CD4-positive, CD25-positive, alpha-beta regulatory T cell (primary cell): ENCODE data around the gene CAPN14. TPM values are rescaled to one million over a fixed set of nuclear protein-coding genes. Genes with fewer than 3 reads are reported as not detected.

Experiments
- ATAC-seq, 2 donors: fragments of 150-1000 bp; cut with Tn5 transposase; one replicate each; pipeline ENCODE4 v1.10.0; 2021; ENCODE audit warnings: low read depth in 2 of 2, moderate number of reproducible peaks in 2 of 2, moderate library complexity in 1 of 2
- DNase-seq, 3 donors: peaks; one replicate each; pipeline versions ENCODE4 v3.0.0 to v3.0.0-alpha.2; 2012 to 2022; ENCODE audit warnings: mixed read lengths in 1 of 3
- H3K27ac ChIP-seq: one replicate; pipeline ENCODE4 v1.7.0; 2013; ENCODE audit warnings: mild to moderate bottlenecking, low read length; ENCODE audit not compliant: insufficient read depth, poor library complexity, severe bottlenecking
- H3K27me3 ChIP-seq: one replicate; pipeline ENCODE4 v1.7.0; 2013; ENCODE audit warnings: low read length; ENCODE audit not compliant: control insufficient read depth, insufficient read depth
- H3K36me3 ChIP-seq: one replicate; pipeline ENCODE4 v1.7.0; 2013; ENCODE audit warnings: mild to moderate bottlenecking, low read length, moderate library complexity; ENCODE audit not compliant: control insufficient read depth, insufficient read depth
- H3K4me1 ChIP-seq: 2 replicates; pipeline ENCODE4 v1.7.0; 2013; ENCODE audit warnings: mild to moderate bottlenecking, low read length; ENCODE audit not compliant: insufficient read depth, control insufficient read depth, poor library complexity, severe bottlenecking
- H3K4me3 ChIP-seq: one replicate; pipeline ENCODE4 v1.7.0; 2013; ENCODE audit warnings: low read depth, mild to moderate bottlenecking, low read length, moderate library complexity
- H3K9me3 ChIP-seq, 2 experiments: 1 replicate in 1 of 2; 2 replicates in 1 of 2; pipeline ENCODE4 v1.7.0; 2013; ENCODE audit warnings: low read length in 2 of 2, mild to moderate bottlenecking in 1 of 2, moderate library complexity in 1 of 2; ENCODE audit not compliant: control insufficient read depth in 2 of 2
- H3K27ac Mint-ChIP-seq, 3 donors: one replicate each; pipeline ENCODE4 v1.8.0; 2020 to 2022; ENCODE audit warnings: mild to moderate bottlenecking in 3 of 3, mixed read lengths in 3 of 3, moderate library complexity in 2 of 3
- H3K27me3 Mint-ChIP-seq: one replicate; pipeline ENCODE4 v1.8.0; 2022; ENCODE audit warnings: mild to moderate bottlenecking, mixed read lengths
- H3K36me3 Mint-ChIP-seq: one replicate; pipeline ENCODE4 v1.8.0; 2020; ENCODE audit warnings: mixed read lengths
- H3K4me1 Mint-ChIP-seq, 4 donors: one replicate each; pipeline ENCODE4 v1.8.0; 2020 to 2022; ENCODE audit warnings: mixed read lengths in 4 of 4, mild to moderate bottlenecking in 1 of 4
- H3K4me3 Mint-ChIP-seq, 4 donors: one replicate each; pipeline ENCODE4 v1.8.0; 2020 to 2022; ENCODE audit warnings: mild to moderate bottlenecking in 4 of 4, mixed read lengths in 4 of 4, moderate library complexity in 3 of 4
- H3K9me3 Mint-ChIP-seq, 7 donors: one replicate each; pipeline ENCODE4 v1.8.0; 2020 to 2022; ENCODE audit warnings: mixed read lengths in 7 of 7, mild to moderate bottlenecking in 3 of 7, moderate library complexity in 2 of 7
- polyA plus RNA-seq, 4 donors: library from polyadenylated mRNA; unstranded; fragments of 300-500 nt; fragmentation: Illumina TruSeq; gene quantifications; one replicate each; pipeline ENCODE4 v1.2.3, GENCODE V29; 2021
- total RNA-seq: library from RNA; stranded (reverse); gene quantifications from one replicate; pipeline ENCODE4 v1.2.3, GENCODE V29; 2022

Gene CAPN14
- total and polyA plus RNA-seq, 5 donors from 2014 or later, result 0.08 to 0.20 (median 0.10) TPM; not detected in 2

DNA sequence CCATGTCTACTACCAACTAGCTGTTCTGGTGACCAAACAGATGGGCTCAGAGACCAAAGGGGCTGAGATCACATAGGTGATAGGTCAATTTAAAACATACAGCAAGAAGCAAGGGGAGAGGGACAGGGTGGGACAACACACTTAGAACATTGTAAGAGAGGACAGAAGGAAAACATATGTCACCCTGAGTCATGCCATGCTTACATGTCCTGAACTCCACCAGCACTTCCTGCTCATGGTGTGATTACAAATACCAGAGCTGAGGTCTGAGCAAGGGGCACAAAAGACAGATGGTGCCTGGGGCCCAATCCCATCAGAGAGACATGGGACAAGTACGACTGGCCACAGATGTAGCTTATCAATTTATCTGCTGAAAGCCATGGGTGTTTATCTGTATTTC, 50.4 kb downstream of the CAPN14 start:
- Histone ChIP-seq H3K4me1 (no peaks in the 10 kb centered on the region), H3K27ac (no peak overlapping the region), H3K36me3 (no peaks in the 10 kb centered on the region), H3K27me3 (no peaks in the 10 kb centered on the region), H3K4me3 (no peak overlapping the region), H3K9me3 (no peaks in the 10 kb centered on the region)
- Mint-ChIP-seq H3K9me3 (no peaks in the 10 kb centered on the region), H3K27ac (peak overlapping the region in 1 of 3 donors; percentile 8), H3K27me3 (peaks cover 27% of the 10 kb centered on the region), H3K36me3 (no peaks in the 10 kb centered on the region), H3K4me3 (no peak overlapping the region), H3K4me1 (peaks cover 0 to 3% (median 0%) of the 10 kb centered on the region in 4 donors)
- ATAC-seq (no peak), DNase-seq (no peak)

DNA sequence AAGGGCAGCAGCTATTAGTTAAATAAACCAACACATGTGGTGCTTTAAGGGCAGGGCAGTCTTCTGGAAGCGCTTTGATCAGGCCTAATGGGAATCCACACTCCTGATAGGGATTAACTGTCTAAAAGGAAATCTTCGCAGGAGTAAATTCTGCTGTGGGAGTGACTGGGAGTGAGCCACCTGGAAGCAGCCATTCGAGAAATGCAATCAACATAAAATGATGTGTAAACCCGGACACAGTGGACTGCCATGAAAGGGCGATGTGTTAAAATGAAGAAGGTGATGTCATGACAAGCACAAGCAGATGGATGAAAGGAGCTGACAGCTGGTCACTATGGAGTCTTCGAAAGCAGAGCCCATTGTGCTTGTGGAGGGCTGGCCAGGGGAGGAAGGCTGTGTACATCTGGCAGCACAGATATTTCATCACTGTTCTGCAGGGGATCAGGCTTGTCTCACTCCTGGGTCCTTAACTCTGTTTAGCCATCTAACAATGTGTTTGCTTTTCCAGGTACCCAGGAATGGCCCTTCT, 54.2 kb downstream of the CAPN14 start:
- Histone ChIP-seq H3K4me1 (no peaks in the 10 kb centered on the region), H3K4me3 (no peak overlapping the region), H3K9me3 (no peaks in the 10 kb centered on the region), H3K27ac (no peak overlapping the region), H3K27me3 (peaks cover 4% of the 10 kb centered on the region), H3K36me3 (no peaks in the 10 kb centered on the region)
- Mint-ChIP-seq H3K4me1 (peaks cover 0 to 3% (median 0%) of the 10 kb centered on the region in 4 donors), H3K36me3 (no peaks in the 10 kb centered on the region), H3K27ac (no peak overlapping the region), H3K9me3 (no peaks in the 10 kb centered on the region), H3K27me3 (peaks cover 13% of the 10 kb centered on the region), H3K4me3 (no peak overlapping the region)
- DNase-seq (no peak), ATAC-seq (no peak)

DNA sequence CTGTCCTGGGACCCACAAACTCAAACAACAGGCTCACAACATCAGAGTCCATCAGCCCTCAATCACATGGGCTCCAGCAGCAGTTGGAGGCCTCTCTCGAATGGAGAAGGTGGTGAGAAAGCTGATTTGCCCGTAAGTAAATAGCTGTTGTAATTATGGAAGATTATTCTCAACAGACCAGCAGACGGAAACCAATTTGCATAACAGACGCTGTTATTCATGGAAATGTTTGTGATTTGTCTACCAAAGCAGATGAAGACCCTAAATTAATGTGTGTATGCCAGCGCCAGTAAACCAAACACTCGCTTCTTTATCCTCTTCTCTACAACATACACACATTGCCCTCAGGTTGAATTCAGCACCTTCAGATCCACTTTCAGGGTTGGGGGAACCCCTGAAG, 55.7 kb downstream of the CAPN14 start:
- Histone ChIP-seq H3K9me3 (no peaks in the 10 kb centered on the region), H3K27me3 (peaks cover 4% of the 10 kb centered on the region), H3K4me3 (no peak overlapping the region), H3K36me3 (no peaks in the 10 kb centered on the region), H3K27ac (no peak overlapping the region), H3K4me1 (no peaks in the 10 kb centered on the region)
- Mint-ChIP-seq H3K27ac (no peak overlapping the region), H3K27me3 (peaks cover 7% of the 10 kb centered on the region), H3K9me3 (no peaks in the 10 kb centered on the region), H3K36me3 (no peaks in the 10 kb centered on the region), H3K4me1 (peaks cover 0 to 3% (median 0%) of the 10 kb centered on the region in 4 donors), H3K4me3 (no peak overlapping the region)
- DNase-seq (no peak), ATAC-seq (no peak)

DNA sequence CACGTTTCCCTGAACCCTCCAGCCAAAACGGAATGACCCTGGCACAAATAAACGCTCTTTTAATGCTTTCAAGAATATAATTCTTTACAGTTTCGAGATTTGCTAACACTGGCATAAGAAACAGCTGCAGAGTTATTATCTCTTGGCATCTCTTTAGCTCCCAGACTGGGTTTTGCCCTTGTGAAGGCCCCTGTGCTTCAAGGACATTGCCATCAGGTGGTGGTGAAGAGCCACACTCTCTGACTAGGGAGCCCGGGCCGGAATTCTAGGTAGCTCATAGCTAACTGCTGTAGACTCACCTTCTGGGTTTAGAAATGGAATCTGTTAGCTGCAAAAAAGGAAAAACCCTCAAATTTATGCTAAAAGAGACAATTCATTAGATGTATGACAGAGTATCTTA, 65.8 kb downstream of the CAPN14 start:
- Histone ChIP-seq H3K27ac (no peak overlapping the region), H3K4me1 (no peaks in the 10 kb centered on the region), H3K9me3 (no peaks in the 10 kb centered on the region), H3K4me3 (no peak overlapping the region), H3K27me3 (peaks cover 8% of the 10 kb centered on the region), H3K36me3 (no peaks in the 10 kb centered on the region)
- H3K27me3 Mint-ChIP-seq, result peaks cover 12% of the 10 kb centered on the region
- H3K27ac Mint-ChIP-seq, result no peak overlapping the region
- no peaks in the 10 kb centered on the region for H3K4me1 Mint-ChIP-seq
- no peak overlapping the region for H3K4me3 Mint-ChIP-seq
- no peaks in the 10 kb centered on the region for H3K36me3 Mint-ChIP-seq
- H3K9me3 Mint-ChIP-seq, result peaks cover 0 to 2% (median 0%) of the 10 kb centered on the region in 7 donors
- no peak for DNase-seq
- no peak for ATAC-seq

DNA sequence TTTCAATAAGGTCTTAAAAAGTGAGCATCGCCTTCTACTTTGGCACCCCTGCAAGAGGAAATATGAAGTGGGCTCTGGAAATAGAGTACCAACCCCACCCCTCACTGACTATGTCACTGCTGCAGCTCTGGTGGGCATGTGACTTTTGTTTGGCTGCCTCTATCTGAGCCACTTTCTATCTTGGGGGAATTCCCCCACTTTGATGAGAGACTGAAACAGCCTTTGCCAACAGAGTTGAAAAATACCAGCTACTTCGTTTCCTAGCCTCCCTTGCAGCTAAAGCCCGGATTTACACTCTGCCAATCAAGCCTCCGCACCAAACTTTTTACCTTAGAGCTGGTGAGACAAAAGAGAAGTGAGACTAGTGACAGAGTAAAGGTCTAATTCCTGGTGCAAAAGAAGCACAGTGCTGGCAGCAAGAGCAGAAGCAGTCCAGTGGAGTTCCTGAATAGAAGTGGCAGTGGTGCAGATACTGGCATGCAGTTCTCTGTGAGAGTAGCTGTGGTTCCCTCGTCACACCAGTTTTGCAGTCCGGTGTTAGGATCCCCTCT, 67.1 kb downstream of the CAPN14 start:
- Mint-ChIP-seq H3K4me3 (no peak overlapping the region), H3K36me3 (no peaks in the 10 kb centered on the region), H3K27ac (no peak overlapping the region), H3K9me3 (peaks cover 0 to 2% (median 0%) of the 10 kb centered on the region in 7 donors), H3K4me1 (no peaks in the 10 kb centered on the region), H3K27me3 (peaks cover 15% of the 10 kb centered on the region)
- no peak for ATAC-seq
- DNase-seq, result no peak
- Histone ChIP-seq H3K4me3 (no peak overlapping the region), H3K4me1 (no peaks in the 10 kb centered on the region), H3K9me3 (no peaks in the 10 kb centered on the region), H3K36me3 (no peaks in the 10 kb centered on the region), H3K27me3 (peaks cover 5% of the 10 kb centered on the region), H3K27ac (no peak overlapping the region)

DNA sequence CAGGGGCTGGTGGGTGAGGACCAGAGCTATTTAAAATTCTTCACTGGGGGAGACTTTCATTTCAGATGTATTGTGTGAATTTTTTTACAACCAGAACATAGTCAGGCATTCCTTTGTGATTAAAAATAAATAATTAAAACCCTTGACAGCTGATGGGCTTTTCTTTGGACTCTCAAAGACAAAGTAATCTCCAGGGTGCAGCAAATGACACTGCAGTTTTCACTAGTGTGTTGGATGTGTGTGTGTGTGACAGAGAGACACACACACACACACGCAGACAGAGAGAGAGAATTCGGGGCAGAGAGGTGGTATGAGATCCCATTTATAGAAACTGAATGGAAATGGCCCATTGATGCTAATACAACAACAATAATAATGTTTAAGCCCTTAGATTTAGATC, 68.8 kb downstream of the CAPN14 start:
- no peak overlapping the region for H3K27ac Mint-ChIP-seq
- no peak for DNase-seq
- no peaks in the 10 kb centered on the region for H3K9me3 ChIP-seq
- no peak overlapping the region for H3K27ac ChIP-seq
- H3K9me3 Mint-ChIP-seq, result peaks cover 0 to 2% (median 0%) of the 10 kb centered on the region in 7 donors
- H3K27me3 ChIP-seq, result peaks cover 9% of the 10 kb centered on the region
- no peaks in the 10 kb centered on the region for H3K4me1 ChIP-seq
- no peaks in the 10 kb centered on the region for H3K36me3 Mint-ChIP-seq
- no peaks in the 10 kb centered on the region for H3K36me3 ChIP-seq
- H3K4me3 Mint-ChIP-seq, result no peak overlapping the region
- H3K4me3 ChIP-seq, result no peak overlapping the region
- H3K27me3 Mint-ChIP-seq, result peaks cover 15% of the 10 kb centered on the region
- H3K4me1 Mint-ChIP-seq, result no peaks in the 10 kb centered on the region
- no peak for ATAC-seq

DNA sequence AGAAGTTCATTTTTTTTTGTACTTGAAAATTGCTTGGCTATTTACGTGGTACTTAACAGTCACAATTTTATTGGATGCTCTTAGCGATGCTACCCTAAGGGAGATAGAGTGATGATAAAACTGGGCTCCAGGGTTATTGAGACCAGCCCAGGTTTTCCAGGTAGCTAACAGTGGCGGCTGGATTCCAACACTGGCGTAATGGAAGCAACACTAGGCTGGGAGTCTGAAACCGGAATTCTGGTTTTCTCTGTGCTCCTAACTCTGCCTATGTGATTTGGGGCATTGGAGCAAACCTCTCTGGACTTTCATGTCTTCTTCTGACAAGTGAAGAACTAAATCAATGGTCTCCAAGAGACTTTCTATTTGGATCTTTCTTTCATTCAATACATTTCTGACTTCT, 69.7 kb downstream of the CAPN14 start:
- H3K4me3 ChIP-seq, result no peak overlapping the region
- peaks cover 9% of the 10 kb centered on the region for H3K27me3 ChIP-seq
- H3K9me3 Mint-ChIP-seq, result peaks cover 0 to 2% (median 0%) of the 10 kb centered on the region in 7 donors
- H3K4me1 ChIP-seq, result no peaks in the 10 kb centered on the region
- ATAC-seq (no peak), DNase-seq (no peak)
- no peaks in the 10 kb centered on the region for H3K36me3 Mint-ChIP-seq
- no peak overlapping the region for H3K4me3 Mint-ChIP-seq
- no peaks in the 10 kb centered on the region for H3K9me3 ChIP-seq
- H3K27ac Mint-ChIP-seq, result no peak overlapping the region
- H3K4me1 Mint-ChIP-seq, result no peaks in the 10 kb centered on the region
- peaks cover 18% of the 10 kb centered on the region for H3K27me3 Mint-ChIP-seq
- no peak overlapping the region for H3K27ac ChIP-seq
- H3K36me3 ChIP-seq, result no peaks in the 10 kb centered on the region

DNA sequence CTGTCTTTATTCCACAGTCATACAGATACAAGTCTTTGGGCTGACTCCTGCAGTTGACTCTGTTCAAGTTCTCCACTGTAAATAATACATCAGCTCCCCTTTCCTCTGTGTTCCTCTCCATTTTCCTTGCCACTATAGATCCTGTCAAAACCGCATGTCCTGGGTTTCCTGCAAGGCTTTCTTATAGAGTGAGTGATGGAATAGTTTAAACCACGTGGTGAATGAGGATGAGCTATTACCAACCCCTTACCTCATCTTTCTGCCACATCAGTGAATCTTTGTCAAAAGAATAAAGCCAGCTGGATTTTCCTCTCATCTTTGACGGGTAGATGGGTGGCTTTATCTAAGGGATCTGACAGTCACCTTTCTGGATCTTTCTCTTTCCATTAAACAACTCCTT, 75.2 kb downstream of the CAPN14 start:
- H3K4me3 ChIP-seq, result no peak overlapping the region
- peaks cover 11% of the 10 kb centered on the region for H3K27me3 ChIP-seq
- no peak overlapping the region for H3K4me3 Mint-ChIP-seq
- peaks cover 0 to 3% (median under 1%) of the 10 kb centered on the region in 4 donors for H3K4me1 Mint-ChIP-seq
- H3K36me3 Mint-ChIP-seq, result no peaks in the 10 kb centered on the region
- no peaks in the 10 kb centered on the region for H3K9me3 ChIP-seq
- H3K36me3 ChIP-seq, result no peaks in the 10 kb centered on the region
- no peaks in the 10 kb centered on the region for H3K9me3 Mint-ChIP-seq
- H3K27ac ChIP-seq, result no peak overlapping the region
- H3K27ac Mint-ChIP-seq, result no peak overlapping the region
- H3K27me3 Mint-ChIP-seq, result peaks cover 46% of the 10 kb centered on the region
- ATAC-seq, result no peak
- H3K4me1 ChIP-seq, result peaks cover 14% of the 10 kb centered on the region
- no peak for DNase-seq
